LHCN-M2 (cell line): ENCODE measurements around the gene TTC7B. TPM values are rescaled to one million over a fixed set of nuclear protein-coding genes. Genes with fewer than 3 reads are reported as not detected.

Experiments used
- DNase-seq: peaks from one replicate; pipeline ENCODE4 v3.0.0-alpha.2; 2012; ENCODE audit warnings: low read depth
- total RNA-seq: library from RNA; depleted of rRNA; stranded (reverse); fragments of >200 nt; gene quantifications from 2 replicates; pipeline ENCODE4 v1.2.3, GENCODE V29; 2014

Gene TTC7B
- total RNA-seq, 1 experiment from 2014 or later = 36.4 TPM

DNA sequence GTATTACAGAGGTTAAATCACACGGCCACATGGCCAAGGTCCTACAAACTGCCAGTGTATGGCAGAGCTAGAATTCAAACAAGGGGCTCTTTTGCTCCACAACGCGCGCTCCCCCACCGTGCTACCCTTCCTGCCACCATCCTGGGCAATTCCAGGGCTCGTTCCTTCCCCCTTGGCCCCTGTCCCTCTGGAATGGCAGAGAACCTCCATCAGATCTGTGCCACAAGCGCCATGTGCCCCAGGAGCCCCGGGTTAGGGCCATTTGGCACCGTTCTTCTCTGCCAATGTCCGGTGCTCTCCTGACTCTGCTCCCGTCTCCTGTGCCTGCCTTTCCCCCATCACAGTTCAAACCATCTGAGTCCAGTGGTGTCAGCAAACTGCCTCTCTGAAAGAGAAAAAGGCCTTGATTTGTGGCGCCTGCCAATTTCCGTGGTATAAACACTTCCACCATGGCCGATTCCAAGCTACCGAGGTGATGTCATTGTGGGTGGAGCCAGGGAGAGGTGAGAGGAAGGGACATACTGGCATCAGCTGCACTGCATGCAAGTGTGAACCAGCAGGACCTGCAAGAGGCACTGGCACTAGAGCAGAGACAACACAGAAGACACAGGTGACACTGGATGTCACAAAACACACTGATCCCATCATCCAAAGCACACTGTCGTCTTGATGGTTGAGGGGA lies 256.3 kb downstream of the TTC7B start:
- no peak for DNase-seq

DNA sequence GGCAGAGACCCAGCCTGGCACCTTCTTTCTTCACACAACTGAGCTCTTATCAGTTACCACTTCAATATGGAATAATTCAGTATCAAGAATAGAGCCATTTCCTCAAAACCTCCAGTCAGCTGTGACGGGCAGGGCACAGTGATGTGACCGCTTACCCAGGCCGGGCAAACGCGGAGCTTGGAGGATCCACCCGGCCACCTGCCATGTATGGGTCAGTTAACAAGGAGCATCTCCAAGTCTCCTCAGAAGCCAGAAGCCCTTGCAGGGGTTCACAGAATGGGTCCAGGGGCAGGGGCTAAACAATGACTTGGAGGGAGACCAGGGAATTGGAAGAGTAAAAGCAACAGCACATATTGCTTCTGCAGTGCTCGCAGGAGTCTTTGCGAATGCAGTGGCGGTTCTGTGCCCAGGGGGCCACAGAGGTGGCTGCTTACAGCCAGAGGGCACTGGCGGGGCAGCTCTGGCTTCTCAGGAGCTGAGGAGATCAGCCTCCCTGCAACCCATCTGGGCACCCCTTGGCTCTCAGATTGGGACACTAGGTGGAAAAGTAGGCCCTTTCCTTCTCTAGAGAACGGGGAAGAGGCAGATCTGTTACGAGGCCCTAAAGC lies 257.1 kb downstream of the TTC7B start:
- DNase-seq = no peak

DNA sequence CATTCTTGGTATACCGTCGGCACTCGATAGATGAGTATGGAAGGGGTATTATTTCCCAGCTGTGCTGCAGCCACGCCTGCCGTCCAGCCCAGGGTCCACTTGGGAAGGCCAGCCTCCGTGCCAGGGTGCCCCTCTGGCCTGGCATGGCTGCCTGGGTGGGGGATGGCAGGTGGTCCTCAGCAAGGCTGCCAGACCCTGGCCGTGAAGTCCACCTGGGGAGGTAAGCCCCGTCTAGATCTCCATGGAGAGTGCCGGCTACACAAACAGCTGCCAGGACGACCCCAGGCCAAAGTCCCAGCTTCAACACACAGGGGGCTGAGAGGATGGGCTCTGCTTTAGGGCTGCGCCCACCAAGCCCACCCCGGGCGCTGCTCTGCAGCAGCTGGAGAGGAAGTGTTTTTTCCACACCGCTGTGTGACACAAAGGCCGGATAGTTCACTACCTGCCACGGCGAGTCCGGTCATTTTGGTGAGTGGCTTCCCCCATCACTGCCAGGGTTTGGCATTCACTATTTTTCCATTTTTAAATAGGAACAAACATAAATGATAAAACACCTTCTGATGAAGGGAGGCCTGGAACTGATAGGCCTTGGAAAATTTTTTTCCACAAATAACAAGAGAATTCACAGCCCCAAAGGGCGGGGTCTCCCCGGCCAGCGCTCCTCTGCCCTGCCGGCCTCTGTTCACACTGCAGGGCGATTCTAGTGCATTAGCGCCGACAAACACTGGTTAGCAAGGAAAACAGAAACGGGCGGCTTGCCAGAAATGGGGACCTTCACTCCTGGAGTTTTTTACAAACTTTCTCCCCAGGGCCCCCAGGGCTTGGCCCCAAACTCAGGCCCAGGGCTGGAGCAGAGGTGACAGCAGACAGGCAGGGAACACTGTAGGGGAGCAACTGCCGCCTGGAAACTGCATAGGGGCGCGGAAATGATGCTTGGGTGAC lies 257.9 kb downstream of the TTC7B start:
- no peak for DNase-seq

- DNase-seq = no peak
Measured at GRCh38 chr14:90557516-90557915, 258.7 kb downstream of the TTC7B start.

- no peak for DNase-seq
Measured at GRCh38 chr14:90556666-90557450, 259.4 kb downstream of the TTC7B start.

GRCh38 chr14:90556012-90556477 lies 260.2 kb downstream of the TTC7B start:
- no peak for DNase-seq

- DNase-seq = no peak
Measured at GRCh38 chr14:90555126-90556011, 260.9 kb downstream of the TTC7B start.

DNA sequence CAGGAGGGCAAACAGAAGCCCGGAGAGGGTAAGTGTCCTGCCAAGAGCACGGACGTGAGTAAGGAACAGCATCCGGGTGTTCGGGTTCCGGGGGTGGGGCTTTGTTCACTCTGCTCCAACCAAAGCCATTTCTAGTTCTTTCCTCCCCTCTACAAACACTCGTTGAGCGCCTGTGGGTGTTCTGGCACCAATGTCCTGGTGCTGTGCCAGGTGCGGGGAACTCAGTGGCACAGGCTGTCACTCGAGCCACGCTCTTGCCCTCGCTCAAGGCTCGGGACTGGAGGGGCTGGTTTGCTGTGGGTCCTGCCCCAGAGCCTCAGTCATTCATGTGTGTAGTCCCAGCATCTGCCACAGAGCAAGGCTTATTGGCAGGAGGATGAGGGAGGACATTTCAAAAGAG lies 261.9 kb downstream of the TTC7B start:
- DNase-seq = no peak

- no peak for DNase-seq
Measured at GRCh38 chr14:90553921-90554336, 262.3 kb downstream of the TTC7B start.

GRCh38 chr14:90553298-90553920 lies 262.8 kb downstream of the TTC7B start:
- DNase-seq = no peak

DNA sequence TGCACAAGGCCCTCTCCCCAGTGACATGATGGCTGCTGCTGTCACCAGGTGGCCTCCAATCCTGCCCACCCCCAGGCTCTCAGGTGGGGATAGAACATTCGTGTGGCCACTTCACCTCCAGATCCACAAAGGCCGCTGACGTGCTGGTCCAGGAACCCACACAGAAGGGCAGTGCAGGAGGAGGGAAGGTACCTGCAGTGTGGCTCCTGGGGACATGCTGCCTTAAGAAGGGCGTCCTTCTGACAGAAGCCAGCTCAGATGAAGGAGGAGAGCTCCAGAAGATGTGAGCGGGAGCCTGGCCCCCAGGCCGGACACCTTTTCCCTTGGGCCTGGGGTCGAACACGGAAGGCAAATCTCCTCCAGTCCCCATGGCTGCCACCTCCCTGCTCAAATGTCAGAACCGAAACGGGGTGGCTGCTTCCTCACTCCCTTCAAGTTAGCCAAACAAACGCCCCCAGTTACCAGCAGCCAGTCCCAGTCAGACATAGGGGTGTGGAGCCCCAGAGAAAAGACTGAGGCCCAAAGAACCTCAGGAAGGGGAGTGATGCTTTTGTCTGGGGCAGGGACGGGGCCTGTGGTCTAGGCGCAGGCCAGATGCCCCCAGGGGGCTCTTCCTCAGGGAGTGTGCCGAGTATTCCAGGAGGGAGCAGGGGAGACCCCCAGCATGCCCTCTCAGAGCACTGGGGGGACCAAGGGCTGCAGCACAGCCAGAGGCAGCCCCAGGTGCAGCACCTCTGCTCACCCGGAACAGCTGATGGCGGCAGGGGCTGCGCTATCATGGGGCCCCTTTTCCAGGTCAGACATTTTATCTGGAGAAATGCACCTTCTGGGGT lies 263.5 kb downstream of the TTC7B start:
- no peak for DNase-seq

DNA sequence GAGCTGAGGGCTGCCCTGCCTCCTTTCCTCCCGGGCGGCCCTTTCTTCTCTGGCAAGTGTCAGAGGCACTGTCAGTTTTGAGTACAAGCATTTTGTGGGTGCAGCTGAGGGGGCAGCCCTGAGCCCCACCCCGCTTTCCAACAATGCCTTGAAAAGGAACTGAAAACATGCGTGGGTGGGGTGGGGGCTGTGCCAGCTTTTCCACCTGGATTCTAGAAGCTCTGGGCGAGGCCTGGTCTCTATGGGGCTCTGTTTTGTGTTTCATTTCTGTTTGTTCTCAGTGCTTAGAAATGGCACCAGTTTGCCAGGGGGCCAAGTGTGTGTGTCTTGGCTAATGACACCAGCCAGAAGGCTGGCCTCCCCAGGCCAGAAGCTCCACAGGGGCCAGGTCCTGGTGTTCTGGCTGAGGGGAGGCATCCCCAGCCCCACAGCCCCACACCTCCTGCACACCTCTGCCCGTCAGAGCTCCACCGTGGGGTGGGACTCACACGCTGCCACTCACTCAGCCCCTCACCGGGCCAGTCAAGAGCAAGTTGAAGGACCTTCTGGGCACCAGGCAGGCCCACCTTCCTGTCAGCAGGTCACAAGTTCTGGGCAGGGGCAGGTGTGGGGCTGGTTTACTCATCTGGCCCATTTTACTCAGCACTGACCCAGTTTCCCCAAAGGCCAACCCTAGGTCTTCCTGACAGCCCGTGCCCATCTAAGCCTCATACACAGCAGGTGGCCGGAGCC lies 264.3 kb downstream of the TTC7B start:
- no peak for DNase-seq

- no peak for DNase-seq
Measured at GRCh38 chr14:90551070-90551704, 265.0 kb downstream of the TTC7B start.

- no peak for DNase-seq
Measured at GRCh38 chr14:90549794-90550641, 266.2 kb downstream of the TTC7B start.

DNA sequence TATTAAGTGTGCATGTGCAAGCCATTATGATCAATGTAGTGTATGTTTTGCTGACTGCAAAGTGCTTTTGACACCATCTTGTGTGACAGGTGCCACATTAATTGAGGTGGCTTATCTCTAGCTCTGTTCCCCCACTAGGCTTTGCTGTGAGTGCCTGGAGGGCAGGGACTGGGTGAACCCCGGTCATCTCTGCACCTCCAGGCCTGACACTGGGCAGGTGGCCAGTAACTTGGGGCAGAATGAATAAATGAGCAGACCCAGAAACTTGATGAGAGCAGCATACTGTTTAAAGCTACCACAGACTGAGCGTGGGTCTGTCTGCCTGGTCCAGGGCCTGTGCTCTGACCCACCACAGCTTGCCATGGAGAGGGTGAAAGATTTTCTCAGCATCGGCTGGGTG lies 267.8 kb downstream of the TTC7B start:
- DNase-seq = no peak

GRCh38 chr14:90547968-90548367 lies 268.3 kb downstream of the TTC7B start:
- DNase-seq = no peak

DNA sequence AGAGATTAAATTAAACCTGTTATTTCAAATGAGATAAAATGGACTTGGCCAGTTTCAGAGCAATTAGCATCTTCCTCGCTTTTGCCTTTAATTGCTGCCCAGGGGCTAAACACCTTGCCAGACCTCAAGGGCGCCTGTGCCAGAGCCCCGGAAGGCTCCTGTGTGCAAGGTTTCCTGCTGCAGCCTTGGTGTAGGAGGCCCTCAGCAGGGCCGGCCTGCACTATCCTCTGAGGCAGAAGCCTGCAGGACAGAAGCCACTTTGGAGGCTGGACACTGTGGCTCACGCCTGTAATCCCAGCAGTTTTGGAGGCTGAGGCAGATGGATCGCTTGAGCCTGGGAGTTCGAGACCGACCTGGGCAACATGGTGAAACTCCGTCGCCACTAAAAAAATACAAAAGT lies 269.0 kb downstream of the TTC7B start:
- no peak for DNase-seq
